Right atrium auricular region (tissue), 2 donors: ENCODE results near the gene CUBN. TPM values are rescaled to one million over a fixed set of nuclear protein-coding genes. Genes with fewer than 3 reads are reported as not detected.

Source experiments
- DNase-seq: peaks from one replicate; pipeline ENCODE4 v3.0.0-alpha.2; 2019; ENCODE audit warnings: low spot score
- H3K27ac ChIP-seq, 2 donors: fragments of 200-600 bp; sonication (generic); 1 replicate in 1 of 2; 2 replicates in 1 of 2; pipeline ENCODE4 v1.5.1; 2016 to 2019
- H3K27me3 ChIP-seq, 2 donors: fragments of 200-600 bp; sonication (generic); one replicate each; pipeline versions ENCODE4 v1.5.1 to v1.6.0; 2017 to 2019
- H3K36me3 ChIP-seq: fragments of 200-600 bp; sonication (generic); one replicate; pipeline ENCODE4 v1.5.1; 2016
- H3K4me1 ChIP-seq, 2 donors: fragments of 200-600 bp; sonication (generic); one replicate each; pipeline versions ENCODE4 v1.5.1 to v1.6.0; 2017 to 2019
- H3K4me3 ChIP-seq, 2 donors: fragments of 200-600 bp; sonication (generic); 1 replicate in 1 of 2; 2 replicates in 1 of 2; pipeline ENCODE4 v1.5.1; 2017 to 2019; ENCODE audit warnings: mild to moderate bottlenecking in 1 of 2, moderate library complexity in 1 of 2
- H3K9me3 ChIP-seq, 2 donors: fragments of 200-600 bp; sonication (generic); one replicate each; pipeline ENCODE4 v1.5.1; 2019
- total RNA-seq, 2 donors: library from RNA; depleted of rRNA; stranded (reverse); fragments of >200 nt; gene quantifications; one replicate each; pipeline ENCODE4 v1.1.0, GENCODE V29; 2016
- TF ChIP-seq, protein P1 (sequence below), 2 donors: fragments of 200-600 bp; sonication (generic); IDR thresholded peaks; one replicate each; pipeline ENCODE4 v1.5.1; 2019; ENCODE audit warnings: antibody characterized with exemption in 2 of 2

The CUBN gene
- total RNA-seq, 2 donors from 2014 or later: 0.15 to 0.94 TPM

- no peaks in the 10 kb centered on the region for H3K9me3 ChIP-seq
- peaks cover 0 to 27% of the 10 kb centered on the region in 2 donors for H3K4me1 ChIP-seq
- no peaks in the 10 kb centered on the region for H3K36me3 ChIP-seq
- DNase-seq: no peak
- TF ChIP-seq, protein P1, sequence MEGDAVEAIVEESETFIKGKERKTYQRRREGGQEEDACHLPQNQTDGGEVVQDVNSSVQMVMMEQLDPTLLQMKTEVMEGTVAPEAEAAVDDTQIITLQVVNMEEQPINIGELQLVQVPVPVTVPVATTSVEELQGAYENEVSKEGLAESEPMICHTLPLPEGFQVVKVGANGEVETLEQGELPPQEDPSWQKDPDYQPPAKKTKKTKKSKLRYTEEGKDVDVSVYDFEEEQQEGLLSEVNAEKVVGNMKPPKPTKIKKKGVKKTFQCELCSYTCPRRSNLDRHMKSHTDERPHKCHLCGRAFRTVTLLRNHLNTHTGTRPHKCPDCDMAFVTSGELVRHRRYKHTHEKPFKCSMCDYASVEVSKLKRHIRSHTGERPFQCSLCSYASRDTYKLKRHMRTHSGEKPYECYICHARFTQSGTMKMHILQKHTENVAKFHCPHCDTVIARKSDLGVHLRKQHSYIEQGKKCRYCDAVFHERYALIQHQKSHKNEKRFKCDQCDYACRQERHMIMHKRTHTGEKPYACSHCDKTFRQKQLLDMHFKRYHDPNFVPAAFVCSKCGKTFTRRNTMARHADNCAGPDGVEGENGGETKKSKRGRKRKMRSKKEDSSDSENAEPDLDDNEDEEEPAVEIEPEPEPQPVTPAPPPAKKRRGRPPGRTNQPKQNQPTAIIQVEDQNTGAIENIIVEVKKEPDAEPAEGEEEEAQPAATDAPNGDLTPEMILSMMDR (IDR thresholded peaks at IDR 0.05): no peak
- H3K4me3 ChIP-seq: no peak overlapping the region
- H3K27me3 ChIP-seq: no peaks in the 10 kb centered on the region
- H3K27ac ChIP-seq: no peak overlapping the region
Measured at GRCh38 chr10:16964576-16965343, 164.9 kb downstream of the CUBN start.

DNA sequence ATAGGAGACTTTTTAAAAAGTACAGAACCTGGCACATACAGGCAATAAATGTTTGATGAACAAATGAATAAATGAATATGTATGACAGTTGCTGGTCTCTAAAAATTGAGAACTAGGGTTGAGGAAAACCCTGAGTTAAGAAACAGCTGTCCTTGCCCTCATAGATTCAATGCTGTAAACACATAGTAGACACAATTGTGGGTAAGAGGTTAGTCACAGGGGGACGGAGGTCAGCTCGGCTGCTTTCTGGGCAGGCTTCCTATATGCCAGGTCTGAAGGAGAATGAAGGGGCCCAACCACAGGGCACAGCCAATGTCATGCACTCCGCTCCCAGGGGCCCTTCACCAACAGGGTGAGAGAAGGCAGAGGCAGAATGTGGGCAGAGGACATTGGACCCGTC is 169.1 kb downstream of the CUBN start:
- Histone ChIP-seq H3K27me3 (no peaks in the 10 kb centered on the region), H3K27ac (no peak overlapping the region), H3K9me3 (no peaks in the 10 kb centered on the region), H3K4me1 (no peaks in the 10 kb centered on the region), H3K4me3 (no peak overlapping the region), H3K36me3 (no peaks in the 10 kb centered on the region)
- TF ChIP-seq, protein P1 (IDR thresholded peaks at IDR 0.05): no peak
- no peak for DNase-seq

- no peaks in the 10 kb centered on the region for H3K9me3 ChIP-seq
- DNase-seq: no peak
- H3K27ac ChIP-seq: no peak overlapping the region
- H3K36me3 ChIP-seq: no peaks in the 10 kb centered on the region
- TF ChIP-seq, protein P1 (IDR thresholded peaks at IDR 0.05): no peak
- peaks cover 0 to 3% of the 10 kb centered on the region in 2 donors for H3K4me1 ChIP-seq
- H3K27me3 ChIP-seq: no peaks in the 10 kb centered on the region
- no peak overlapping the region for H3K4me3 ChIP-seq
Measured at GRCh38 chr10:16957038-16957437, 172.6 kb downstream of the CUBN start.

- H3K27ac ChIP-seq: no peak overlapping the region
- no peaks in the 10 kb centered on the region for H3K27me3 ChIP-seq
- no peak for DNase-seq
- H3K36me3 ChIP-seq: no peaks in the 10 kb centered on the region
- H3K4me3 ChIP-seq: no peak overlapping the region
- TF ChIP-seq, protein P1 (IDR thresholded peaks at IDR 0.05): no peak
- H3K9me3 ChIP-seq: no peaks in the 10 kb centered on the region
- H3K4me1 ChIP-seq: peaks cover 0 to 17% of the 10 kb centered on the region in 2 donors
Measured at GRCh38 chr10:16954280-16955030, 175.2 kb downstream of the CUBN start.

DNA sequence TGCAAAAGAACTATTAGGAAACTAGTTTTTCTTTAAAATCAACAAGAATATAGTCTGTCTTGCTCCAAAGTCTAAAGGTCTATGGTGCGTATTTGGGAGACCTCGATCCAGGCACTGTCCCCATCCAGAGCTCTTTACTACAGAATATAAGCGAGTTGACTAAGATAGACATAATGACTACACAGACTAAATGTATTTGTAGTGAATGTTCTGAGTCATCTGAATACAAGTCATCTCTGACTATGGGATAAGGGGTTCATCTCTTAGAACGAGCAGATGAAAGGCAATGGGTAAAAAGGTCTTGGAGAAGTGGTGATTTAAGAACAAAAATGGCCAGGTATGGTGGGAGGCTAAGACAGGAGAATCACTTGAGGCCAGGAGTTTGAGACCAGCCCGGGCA is 176.3 kb downstream of the CUBN start:
- H3K27me3 ChIP-seq: no peaks in the 10 kb centered on the region
- no peak overlapping the region for H3K27ac ChIP-seq
- DNase-seq: no peak
- H3K4me1 ChIP-seq: peaks cover 0 to 17% of the 10 kb centered on the region in 2 donors
- H3K36me3 ChIP-seq: no peaks in the 10 kb centered on the region
- H3K4me3 ChIP-seq: no peak overlapping the region
- TF ChIP-seq, protein P1 (IDR thresholded peaks at IDR 0.05): no peak
- H3K9me3 ChIP-seq: no peaks in the 10 kb centered on the region
